Measurements from ENCODE around the gene GPHA2.

DNA sequence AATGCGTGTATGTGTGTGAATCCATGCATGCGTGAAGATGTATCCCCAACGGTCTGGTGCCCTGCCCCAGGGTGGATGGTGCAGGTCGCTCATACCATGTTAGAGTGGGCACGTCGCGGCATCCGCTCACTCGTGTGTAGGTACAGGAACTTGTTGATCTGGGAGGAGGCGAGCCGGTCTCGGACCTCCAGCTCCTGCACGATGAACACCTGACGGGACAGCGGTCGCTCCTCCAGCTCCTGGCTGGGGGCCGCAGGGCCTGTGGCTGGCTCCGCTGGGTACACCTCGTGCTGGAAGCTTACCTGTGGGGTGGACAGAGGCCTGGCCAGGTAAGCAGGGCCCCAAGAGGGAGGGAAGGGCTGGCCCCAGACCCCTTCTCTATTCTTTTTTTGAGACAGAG is 37.2 kb downstream of the GPHA2 start:
- TF ChIP-seq, protein P1, sequence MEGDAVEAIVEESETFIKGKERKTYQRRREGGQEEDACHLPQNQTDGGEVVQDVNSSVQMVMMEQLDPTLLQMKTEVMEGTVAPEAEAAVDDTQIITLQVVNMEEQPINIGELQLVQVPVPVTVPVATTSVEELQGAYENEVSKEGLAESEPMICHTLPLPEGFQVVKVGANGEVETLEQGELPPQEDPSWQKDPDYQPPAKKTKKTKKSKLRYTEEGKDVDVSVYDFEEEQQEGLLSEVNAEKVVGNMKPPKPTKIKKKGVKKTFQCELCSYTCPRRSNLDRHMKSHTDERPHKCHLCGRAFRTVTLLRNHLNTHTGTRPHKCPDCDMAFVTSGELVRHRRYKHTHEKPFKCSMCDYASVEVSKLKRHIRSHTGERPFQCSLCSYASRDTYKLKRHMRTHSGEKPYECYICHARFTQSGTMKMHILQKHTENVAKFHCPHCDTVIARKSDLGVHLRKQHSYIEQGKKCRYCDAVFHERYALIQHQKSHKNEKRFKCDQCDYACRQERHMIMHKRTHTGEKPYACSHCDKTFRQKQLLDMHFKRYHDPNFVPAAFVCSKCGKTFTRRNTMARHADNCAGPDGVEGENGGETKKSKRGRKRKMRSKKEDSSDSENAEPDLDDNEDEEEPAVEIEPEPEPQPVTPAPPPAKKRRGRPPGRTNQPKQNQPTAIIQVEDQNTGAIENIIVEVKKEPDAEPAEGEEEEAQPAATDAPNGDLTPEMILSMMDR (IDR thresholded peaks at IDR 0.05), result no peak
- no peak for TF ChIP-seq POLR2A (IDR thresholded peaks at IDR 0.05)
